Measurements from ENCODE around the gene BRS3. TPM values are rescaled to one million over a fixed set of nuclear protein-coding genes. Genes with fewer than 3 reads are reported as not detected.

The BRS3 gene
- total and polyA plus RNA-seq, 10 of the 15 experiments (the other 5 are each of a cell fraction or from before 2014, with no cell fraction given), result not detected

- H2AFZ ChIP-seq (ENCODE audit: control insufficient read depth, low read depth, low read length), result no peak within 1 kb of the TSS
- CTCF ChIA-PET, result no interaction called here
These were observed 44.2 kb downstream of the BRS3 start, which contains the start of gene VGLL1 for GRCh38 chrX:136531951-136532350. Gene VGLL1 (plus strand): TSS chrX:136532215. CDS start chrX:136536021, 3,806 bp downstream.

More at GRCh38 chrX:136531951-136532350, 44.2 kb downstream of the BRS3 start, which contains the start of gene VGLL1:
- Histone ChIP-seq H3K27me3 (replicated peaks in 1 of 2; ENCODE audit: control insufficient read depth in 2 of 2, insufficient read depth in 2 of 2, low read length in 1 of 2) (no peaks in the 10 kb centered on the region), H3K4me3 (no peak within 1 kb of the TSS), H3K79me2 (ENCODE audit: control insufficient read depth, insufficient read depth, low read length) (no peaks in the 10 kb centered on the region), H4K20me1 (ENCODE audit: control insufficient read depth, insufficient read depth) (no peaks in the 10 kb centered on the region), H3K27ac (ENCODE audit: control insufficient read depth, insufficient read depth) (no peak within 1 kb of the TSS), H3K4me1 (ENCODE audit: control insufficient read depth, insufficient read depth, low read length) (no peaks in the 10 kb centered on the region), H3K4me2 (ENCODE audit: control insufficient read depth, insufficient read depth) (no peak within 1 kb of the TSS), H3K9me3 (replicated peaks; ENCODE audit: control insufficient read depth, insufficient read depth, low read length) (no peaks in the 10 kb centered on the region), H3K36me3 (ENCODE audit: control insufficient read depth in 2 of 2, insufficient read depth in 2 of 2, low read length in 1 of 2) (no peaks in the 10 kb centered on the region), H3K9ac (ENCODE audit: control insufficient read depth, insufficient read depth, low read length) (no peak within 1 kb of the TSS)
- intact Hi-C loops (cut with micrococcal nuclease; ENCODE audit: unreplicated experiment), result no loop called here
- no peak for FAIRE-seq
- in situ Hi-C loops (cut with MboI), result no loop called here
- TF ChIP-seq CEBPZ (IDR thresholded peaks at IDR 0.05; ENCODE audit: low read depth, low read length) (no peak), YBX1 (IDR thresholded peaks at IDR 0.05) (no peak), MTA3 (IDR thresholded peaks at IDR 0.05; ENCODE audit: borderline replicate concordance, low read length) (no peak), CHD1 (IDR thresholded peaks at IDR 0.05; ENCODE audit: low read depth, low read length) (no peak), EED (IDR thresholded peaks at IDR 0.05; ENCODE audit: low read depth) (no peak), ZBED1 (IDR thresholded peaks at IDR 0.05; ENCODE audit: borderline replicate concordance) (no peak), TCF7 (IDR thresholded peaks at IDR 0.05; ENCODE audit: borderline replicate concordance) (no peak), BCL3 (IDR thresholded peaks at IDR 0.05; ENCODE audit: borderline replicate concordance, insufficient read depth, low read depth, low read length, poor library complexity, severe bottlenecking) (no peak), PML (IDR thresholded peaks at IDR 0.05; ENCODE audit: low read length) (no peak), LARP7 (IDR thresholded peaks at IDR 0.05) (no peak)
- no peak for DNase-seq (ENCODE audit: low read depth, low spot score)
- ChIA-PET POLR2A (interaction anchor here (0.6 to 0.7 kb wide), 2 partner anchors 36 to 280 kb away, joined by 4 read pairs; no protein-coding TSS in a partner anchor), RAD21 (ENCODE audit: unreplicated experiment) (no interaction called here), SMC1A (ENCODE audit: uncharacterized antibody, unreplicated experiment) (interaction anchor here (0.6 kb wide), 1 partner anchor 23 kb away, joined by 4 read pairs; no protein-coding TSS in a partner anchor)
- ATAC-seq, result no peak
- no TSS peak for BruUV-seq (replicated peaks)
- WGBS (ENCODE audit: insufficient coverage, insufficient replicate concordance, low lambda C conversion rate, missing lambda C conversion rate), result 41% methylated on average over 3 of the region's 3 CpGs

Measured in GM12878 (cell line).